Measurements from ENCODE around the gene TEX52.

Gene TEX52

GRCh38 chr12:2803635-2804392 is 53.0 kb downstream of the TEX52 start:
- Histone ChIP-seq H3K27me3 (ENCODE audit: control insufficient read depth in 1 of 2, insufficient read depth in 2 of 2, low read length in 2 of 2) (no peaks in the 10 kb centered on the region), H3K4me3 (ENCODE audit: low read depth in 1 of 2, low read length in 2 of 2) (no peak overlapping the region), H3K27ac (ENCODE audit: low read depth, low read length) (no peak overlapping the region), H3K9me3 (ENCODE audit: control insufficient read depth in 1 of 2, low read length in 2 of 2) (no peaks in the 10 kb centered on the region), H3K4me1 (ENCODE audit: control insufficient read depth in 1 of 2, insufficient read depth in 2 of 2, low read length in 2 of 2) (no peaks in the 10 kb centered on the region), H3K36me3 (ENCODE audit: control insufficient read depth in 1 of 2, insufficient read depth in 2 of 2, low read length in 2 of 2) (peaks cover 43 to 72% of the 10 kb centered on the region in 2 donors), H3K9ac (ENCODE audit: low read depth in 1 of 2, low read length in 2 of 2) (no peak overlapping the region)

DNA sequence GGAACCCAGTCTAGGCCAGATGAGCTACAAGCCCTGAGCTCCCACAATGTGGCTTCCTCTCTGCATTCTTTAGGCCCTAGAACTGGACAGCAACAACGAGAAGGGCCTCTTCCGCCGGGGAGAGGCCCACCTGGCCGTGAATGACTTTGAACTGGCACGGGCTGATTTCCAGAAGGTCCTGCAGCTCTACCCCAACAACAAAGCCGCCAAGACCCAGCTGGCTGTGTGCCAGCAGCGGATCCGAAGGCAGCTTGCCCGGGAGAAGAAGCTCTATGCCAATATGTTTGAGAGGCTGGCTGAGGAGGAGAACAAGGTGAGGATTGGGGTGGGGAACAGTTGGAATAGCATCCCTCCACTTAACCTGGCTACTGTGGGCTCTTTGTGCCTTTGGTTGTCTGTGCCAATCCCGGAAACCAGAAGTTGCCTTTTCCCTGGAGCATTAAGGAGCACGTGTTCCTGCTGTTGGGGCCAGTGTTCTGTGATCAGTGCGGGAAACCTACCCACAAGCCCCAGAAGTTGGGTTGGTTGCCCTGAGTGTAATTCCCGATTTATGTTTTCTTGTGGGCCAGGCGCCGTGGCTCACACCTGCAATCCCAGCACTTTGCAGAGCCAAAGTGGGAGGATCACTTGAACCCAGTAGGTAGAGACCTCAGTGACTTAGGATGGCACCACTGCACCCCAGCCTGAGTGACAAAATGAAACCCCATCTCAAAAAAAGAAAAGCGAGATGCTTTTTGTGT is 55.6 kb downstream of the TEX52 start:
- H3K9ac ChIP-seq (ENCODE audit: low read depth in 1 of 2, low read length in 2 of 2) = no peak overlapping the region
- H3K36me3 ChIP-seq (ENCODE audit: control insufficient read depth in 1 of 2, insufficient read depth in 2 of 2, low read length in 2 of 2) = peaks cover 56 to 88% of the 10 kb centered on the region in 2 donors
- no peak overlapping the region for H3K27ac ChIP-seq (ENCODE audit: low read depth, low read length)

DNA sequence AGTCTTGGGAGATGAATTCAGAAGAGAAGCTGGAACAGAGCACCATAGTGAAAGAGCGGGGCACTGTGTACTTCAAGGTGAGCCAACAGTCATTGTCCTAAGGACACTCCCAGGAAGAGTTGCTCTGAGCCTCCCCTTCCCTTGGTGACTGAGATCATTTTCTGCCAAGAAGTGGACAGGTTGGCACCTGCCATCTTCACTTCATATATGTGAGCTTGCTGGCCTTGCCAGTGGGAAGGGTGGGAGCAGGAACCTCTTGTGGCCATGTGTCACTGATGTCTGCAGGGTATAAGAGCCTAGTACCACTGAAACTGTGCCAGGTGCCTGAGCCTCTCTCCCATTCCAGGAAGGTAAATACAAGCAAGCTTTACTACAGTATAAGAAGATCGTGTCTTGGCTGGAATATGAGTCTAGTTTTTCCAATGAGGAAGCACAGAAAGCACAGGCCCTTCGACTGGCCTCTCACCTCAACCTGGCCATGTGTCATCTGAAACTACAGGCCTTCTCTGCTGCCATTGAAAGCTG is 56.7 kb downstream of the TEX52 start:
- Histone ChIP-seq H3K9ac (ENCODE audit: low read depth in 1 of 2, low read length in 2 of 2) (no peak overlapping the region), H3K9me3 (ENCODE audit: control insufficient read depth in 1 of 2, low read length in 2 of 2) (no peaks in the 10 kb centered on the region), H3K27me3 (ENCODE audit: control insufficient read depth in 1 of 2, insufficient read depth in 2 of 2, low read length in 2 of 2) (no peaks in the 10 kb centered on the region), H3K4me1 (ENCODE audit: control insufficient read depth in 1 of 2, insufficient read depth in 2 of 2, low read length in 2 of 2) (peaks cover 16 to 22% of the 10 kb centered on the region in 2 donors), H3K36me3 (ENCODE audit: control insufficient read depth in 1 of 2, insufficient read depth in 2 of 2, low read length in 2 of 2) (peaks cover 56 to 79% of the 10 kb centered on the region in 2 donors), H3K27ac (ENCODE audit: low read depth, low read length) (no peak overlapping the region), H3K4me3 (ENCODE audit: low read depth in 1 of 2, low read length in 2 of 2) (no peak overlapping the region)

More for the DNA sequence above, 55.6 kb downstream of the TEX52 start:
- Histone ChIP-seq H3K27me3 (ENCODE audit: control insufficient read depth in 1 of 2, insufficient read depth in 2 of 2, low read length in 2 of 2) (no peaks in the 10 kb centered on the region), H3K9me3 (ENCODE audit: control insufficient read depth in 1 of 2, low read length in 2 of 2) (no peaks in the 10 kb centered on the region), H3K4me3 (ENCODE audit: low read depth in 1 of 2, low read length in 2 of 2) (no peak overlapping the region), H3K4me1 (ENCODE audit: control insufficient read depth in 1 of 2, insufficient read depth in 2 of 2, low read length in 2 of 2) (peaks cover 16 to 18% of the 10 kb centered on the region in 2 donors)
